HG02970 (cell line): ENCODE results near the gene ADGRL2.

ENCODE experiments used
- ATAC-seq: cut with Tn5 transposase; IDR thresholded peaks from one replicate; pipeline ENCODE4 v1.9.1; 2021; ENCODE audit warnings: mild to moderate bottlenecking, moderate library complexity, moderate number of reproducible peaks; ENCODE audit not compliant: unreplicated experiment, low FRiP score

ADGRL2 gene

GRCh38 chr1:81889166-81889565, 88.4 kb downstream of the ADGRL2 start:
- no peak for ATAC-seq

GRCh38 chr1:81894867-81895266, 94.1 kb downstream of the ADGRL2 start:
- no peak for ATAC-seq

DNA sequence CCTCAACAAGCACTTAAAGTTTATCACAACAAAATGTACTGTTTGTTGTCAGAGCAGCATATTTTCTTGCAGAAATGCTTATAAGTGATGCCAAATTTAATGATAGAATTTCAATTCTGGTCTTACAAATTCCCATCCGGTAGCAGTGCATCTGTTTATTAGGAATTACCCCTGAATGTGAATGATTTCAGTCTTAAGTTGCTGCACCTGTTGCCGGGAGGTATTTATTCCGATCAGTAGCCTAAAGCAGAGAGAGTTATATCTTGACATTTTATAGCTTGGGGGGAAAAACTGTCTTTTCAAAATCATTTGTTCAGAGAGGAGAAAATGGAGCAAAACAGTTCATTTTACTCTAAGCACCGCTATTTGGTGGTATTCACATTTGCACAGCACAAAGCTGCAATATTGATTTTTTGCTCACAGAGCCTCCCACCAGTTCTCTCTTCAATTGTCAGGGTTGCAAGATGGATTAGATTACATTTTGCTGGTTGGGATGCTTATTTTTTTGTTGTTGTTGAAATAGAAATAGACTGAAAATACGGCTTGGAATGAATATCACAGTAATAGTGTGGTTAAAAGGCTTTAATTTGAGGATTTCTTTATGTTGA, 98.6 kb downstream of the ADGRL2 start:
- ATAC-seq: no peak

DNA sequence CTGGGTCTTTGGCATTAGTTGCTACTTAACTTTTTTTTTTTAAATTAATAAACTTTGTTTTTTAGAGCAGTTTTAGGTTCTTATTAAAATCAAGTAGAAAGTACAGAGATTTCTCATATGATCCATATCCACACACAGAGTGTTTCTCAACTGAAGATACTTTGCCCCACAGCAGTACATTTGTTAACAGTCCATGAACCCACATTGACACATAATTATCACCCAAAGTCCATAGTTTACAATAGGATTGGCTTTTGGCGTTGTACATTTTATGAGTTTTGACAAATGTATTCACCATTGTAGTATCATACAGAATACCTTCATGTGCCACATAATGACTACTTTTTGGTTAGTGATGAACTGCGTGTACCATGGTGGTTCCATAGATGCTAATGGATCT, 106.8 kb downstream of the ADGRL2 start:
- ATAC-seq: no peak

- ATAC-seq: no peak
These were observed 111.6 kb downstream of the ADGRL2 start for GRCh38 chr1:81912383-81912782.

GRCh38 chr1:81915937-81916336, 115.2 kb downstream of the ADGRL2 start:
- ATAC-seq: no peak

DNA sequence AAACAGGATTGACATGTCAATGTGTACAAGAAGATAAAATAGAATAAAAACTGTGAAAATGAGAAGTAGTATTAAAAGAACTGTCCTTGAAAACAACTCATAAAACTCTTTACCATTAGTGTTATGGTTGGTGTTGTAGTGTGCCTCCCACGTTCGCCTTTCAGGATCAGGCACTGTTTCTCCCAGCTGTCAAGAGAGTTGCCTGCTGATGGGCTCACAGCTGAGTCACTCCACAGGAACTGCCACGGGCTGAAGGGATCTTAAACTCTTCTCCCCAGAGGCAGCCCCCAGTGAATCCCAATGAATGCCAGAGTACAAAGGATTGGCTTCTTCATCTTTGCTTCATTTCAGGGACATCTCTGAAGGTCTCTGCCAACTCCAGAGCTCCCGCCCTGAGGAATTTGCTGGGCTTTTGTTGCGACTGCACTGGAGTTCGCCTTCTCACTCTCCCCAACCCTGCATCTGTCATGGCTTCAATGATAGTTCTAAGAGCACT, 119.6 kb downstream of the ADGRL2 start:
- no peak for ATAC-seq

GRCh38 chr1:81920886-81921285, 120.2 kb downstream of the ADGRL2 start:
- ATAC-seq: no peak

- no peak for ATAC-seq
These were observed 120.6 kb downstream of the ADGRL2 start for GRCh38 chr1:81921344-81921743.

DNA sequence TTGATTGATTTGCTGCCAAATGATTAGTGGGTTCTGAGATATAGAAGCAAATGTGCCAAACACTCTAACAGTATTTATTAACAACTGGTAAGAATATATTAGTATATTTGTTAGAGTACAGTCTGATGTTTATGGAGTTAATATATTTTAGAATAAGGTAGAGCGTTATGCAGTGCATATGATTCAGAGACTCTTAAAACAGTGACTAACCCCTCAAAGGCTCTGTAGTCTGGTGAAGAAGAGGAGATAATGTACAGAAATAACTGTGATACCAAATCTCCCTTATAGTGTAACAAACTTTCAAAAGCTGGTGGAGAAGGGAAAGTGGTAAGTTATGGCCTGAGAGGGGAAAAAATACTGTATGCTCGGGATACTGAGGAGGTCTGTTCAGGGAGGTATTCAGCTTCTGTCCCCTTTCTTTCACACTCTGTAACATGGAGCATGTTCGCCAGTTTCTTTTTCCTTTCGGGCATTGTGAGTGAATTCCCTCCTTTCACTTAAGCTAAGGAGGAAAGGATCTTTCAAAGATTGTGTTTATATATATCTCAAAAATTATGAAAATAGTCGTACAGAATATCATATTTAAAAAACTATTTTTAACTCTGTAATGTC, 121.2 kb downstream of the ADGRL2 start:
- ATAC-seq: no peak

- ATAC-seq: no peak
These were observed 122.2 kb downstream of the ADGRL2 start for GRCh38 chr1:81922955-81923354.

DNA sequence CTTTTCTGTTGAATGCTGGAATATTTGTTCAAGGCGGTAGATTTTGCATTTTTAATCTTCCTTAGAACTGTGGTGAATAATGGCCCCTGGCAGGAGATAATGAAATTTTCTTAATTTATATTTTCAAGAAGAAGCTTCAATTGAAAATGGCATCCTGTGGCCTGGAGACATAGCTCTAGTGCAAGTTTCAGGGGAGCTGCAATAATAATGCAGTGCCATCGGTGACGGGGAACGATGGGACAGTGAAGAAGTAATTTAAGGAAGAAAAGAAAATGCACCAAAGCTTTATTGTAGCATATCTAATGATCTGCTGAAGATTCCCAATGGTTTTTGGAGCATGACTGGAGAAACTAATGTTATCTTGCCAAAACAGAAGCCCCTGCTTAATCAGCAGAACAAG, 128.4 kb downstream of the ADGRL2 start:
- no peak for ATAC-seq

GRCh38 chr1:81936853-81937252, 136.1 kb downstream of the ADGRL2 start:
- no peak for ATAC-seq

- ATAC-seq: no peak
These were observed 137.2 kb downstream of the ADGRL2 start for GRCh38 chr1:81937791-81938450.

DNA sequence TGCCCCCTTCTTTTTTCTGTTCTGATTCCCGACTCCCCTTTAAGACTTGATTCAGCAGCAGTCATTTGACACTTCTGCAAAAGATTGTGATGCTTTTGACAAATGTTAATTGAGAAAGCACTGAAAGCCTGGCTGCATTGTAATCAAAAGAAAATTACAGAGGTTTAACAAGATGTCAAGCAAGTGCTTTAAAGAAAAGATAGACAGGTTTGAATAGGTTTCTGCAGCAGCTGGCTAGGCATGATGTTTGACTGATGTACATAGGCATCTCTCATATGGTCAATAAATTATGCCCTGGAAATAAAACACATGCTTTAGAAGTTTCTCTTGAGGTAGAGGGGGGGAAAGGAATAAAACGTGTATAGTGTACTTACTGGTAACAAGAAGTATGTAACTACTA, 147.8 kb downstream of the ADGRL2 start:
- no peak for ATAC-seq

- ATAC-seq: no peak
These were observed 148.7 kb downstream of the ADGRL2 start for GRCh38 chr1:81949421-81949820.

- ATAC-seq: no peak
These were observed 149.3 kb downstream of the ADGRL2 start for GRCh38 chr1:81950037-81950436.

DNA sequence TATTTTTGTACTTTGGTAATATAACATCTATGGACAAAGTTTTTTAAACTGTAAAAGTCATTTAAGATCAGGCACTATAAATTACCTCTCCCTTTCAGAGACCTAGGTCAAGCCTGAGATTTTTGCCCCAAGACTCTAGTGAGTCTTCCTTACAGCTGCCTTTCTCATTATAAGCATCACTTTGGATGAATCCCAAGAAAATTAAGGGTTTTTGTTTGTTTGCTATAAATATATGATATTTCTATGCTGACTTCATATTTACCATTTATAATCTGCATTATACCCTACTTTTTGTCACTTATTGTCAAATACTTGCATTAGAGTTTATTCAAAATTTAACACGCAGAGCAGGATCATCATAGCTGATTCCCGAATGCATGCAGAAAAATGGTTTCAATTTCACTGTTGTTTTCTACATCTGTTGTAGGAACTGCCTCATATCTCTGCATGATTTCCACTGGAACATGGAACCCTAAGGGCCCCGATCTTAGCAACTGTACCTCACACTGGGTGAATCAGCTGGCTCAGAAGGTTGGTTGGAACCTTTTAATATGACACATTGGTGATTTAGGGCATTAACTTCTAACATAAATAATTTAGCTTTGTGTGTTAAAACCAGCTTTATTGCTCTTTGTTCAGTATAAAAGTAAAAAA, 150.0 kb downstream of the ADGRL2 start:
- ATAC-seq: no peak

DNA sequence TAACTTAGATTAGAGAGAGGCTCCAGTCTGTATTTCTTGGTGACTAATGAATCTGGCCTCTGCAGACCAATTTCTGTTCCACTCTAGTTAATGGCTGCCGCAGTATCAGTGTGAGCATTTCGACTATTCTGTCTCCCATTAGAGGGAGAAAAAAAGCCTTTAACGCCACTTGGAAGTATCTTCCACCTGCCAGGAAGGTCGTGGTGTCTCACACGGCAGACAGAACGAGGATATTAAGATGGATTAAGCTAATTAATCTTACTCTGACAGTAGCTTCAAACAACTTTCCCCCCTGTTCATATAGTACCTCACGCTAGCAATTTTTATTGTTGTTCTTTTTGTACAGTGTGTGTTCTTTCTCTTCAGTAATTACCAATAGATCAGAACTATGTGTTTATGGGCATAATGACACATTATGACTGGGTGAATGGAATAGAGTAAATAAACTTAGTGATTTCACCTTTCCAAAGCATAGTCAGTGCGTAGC, 153.8 kb downstream of the ADGRL2 start:
- no peak for ATAC-seq

DNA sequence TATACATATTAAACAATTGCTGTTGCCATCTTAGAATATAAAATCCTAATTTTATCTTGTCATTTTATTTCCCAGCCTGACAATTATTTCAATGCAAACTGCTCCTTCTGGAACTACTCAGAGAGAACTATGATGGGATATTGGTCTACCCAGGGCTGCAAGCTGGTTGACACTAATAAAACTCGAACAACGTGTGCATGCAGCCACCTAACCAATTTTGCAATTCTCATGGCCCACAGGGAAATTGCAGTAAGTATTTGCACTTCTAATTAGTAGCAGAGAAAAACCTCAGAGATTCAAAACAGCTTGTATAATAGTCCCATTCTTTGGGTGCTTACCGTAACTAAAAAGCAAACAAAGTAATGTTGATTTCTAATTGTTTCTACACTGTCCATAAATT, 167.2 kb downstream of the ADGRL2 start:
- ATAC-seq: no peak

GRCh38 chr1:81970416-81970815, 169.7 kb downstream of the ADGRL2 start:
- ATAC-seq: no peak
